HG03139 (cell line): ENCODE results near the gene NFE2L3.
A peak's percentile ranks its signal among the peaks of the same experiment; 100 is the strongest.
"Not testable (repeated sequence)": the region's sequence is repeated elsewhere in the genome, so short reads cannot be mapped to it uniquely, and the experiment has no call there.

ENCODE experiments used
- ATAC-seq: cut with Tn5 transposase; IDR thresholded peaks from one replicate; pipeline ENCODE4 v1.9.1; 2021; ENCODE audit not compliant: unreplicated experiment

Gene NFE2L3

DNA sequence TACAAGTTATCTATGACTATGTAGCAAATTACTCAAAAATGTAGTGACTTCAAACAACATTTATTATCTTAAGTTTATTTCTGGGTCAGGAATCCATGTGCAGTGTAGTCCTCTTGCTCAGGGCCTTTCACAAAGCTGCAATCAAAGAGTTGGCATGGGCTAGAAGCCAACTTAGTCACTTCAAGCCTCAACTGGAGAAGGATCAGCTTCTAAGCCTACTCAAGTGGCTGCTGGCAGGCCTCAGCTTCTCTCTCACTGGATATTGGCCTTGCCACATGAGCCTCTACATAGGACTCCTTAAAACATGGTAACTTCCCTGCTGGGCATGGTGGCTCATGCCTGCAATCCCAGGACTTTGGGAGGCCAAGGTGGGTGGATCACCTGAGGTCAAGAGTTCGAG is 5.0 kb upstream of the NFE2L3 start:
- no peak for ATAC-seq

- ATAC-seq, result not testable (repeated sequence)
Measured at GRCh38 chr7:26147646-26148306, 4.2 kb upstream of the NFE2L3 start.

GRCh38 chr7:26148307-26148700 is 3.7 kb upstream of the NFE2L3 start:
- not testable (repeated sequence) for ATAC-seq

- no peak for ATAC-seq
Measured at GRCh38 chr7:26149391-26149977, 2.5 kb upstream of the NFE2L3 start.

DNA sequence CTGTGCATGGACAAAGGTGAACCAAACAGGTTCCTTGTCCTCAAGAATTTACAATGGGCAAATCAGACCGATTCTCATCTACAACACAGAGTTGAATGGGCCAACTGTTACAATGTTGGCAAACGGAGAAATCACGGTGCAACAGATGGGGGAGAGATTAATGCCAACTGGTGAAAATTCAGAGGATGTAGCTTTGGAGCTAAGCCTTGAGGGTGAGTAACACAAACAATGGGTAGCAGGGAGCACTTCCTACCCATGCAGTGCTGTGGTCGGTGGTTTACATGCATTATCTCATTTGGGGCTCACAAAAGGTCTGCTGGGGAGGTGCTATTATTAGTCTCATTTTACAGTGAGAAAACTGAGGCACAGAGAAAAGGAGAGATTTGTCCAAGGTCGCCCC is 902 bp upstream of the NFE2L3 start:
- ATAC-seq, result no peak

- ATAC-seq, result no peak
Measured at GRCh38 chr7:26151650-26151952, 397 bp upstream of the NFE2L3 start.

DNA sequence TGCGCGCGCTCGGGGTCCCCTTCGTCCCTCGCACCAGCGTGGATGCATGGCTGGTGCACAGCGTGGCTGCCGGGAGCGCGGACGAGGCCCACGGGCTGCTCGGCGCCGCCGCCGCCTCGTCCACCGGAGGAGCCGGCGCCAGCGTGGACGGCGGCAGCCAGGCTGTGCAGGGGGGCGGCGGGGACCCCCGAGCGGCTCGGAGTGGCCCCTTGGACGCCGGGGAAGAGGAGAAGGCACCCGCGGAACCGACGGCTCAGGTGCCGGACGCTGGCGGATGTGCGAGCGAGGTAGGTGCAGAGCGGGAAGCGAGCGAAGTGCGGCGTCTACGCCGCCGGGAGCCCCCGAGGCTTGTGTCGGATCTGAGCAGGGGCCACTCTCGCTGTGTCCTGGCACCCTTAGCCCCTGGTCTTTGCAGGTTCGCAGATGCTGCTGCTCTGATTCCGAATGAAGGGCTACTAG is 813 bp downstream of the NFE2L3 start:
- peak; percentile 14 for ATAC-seq

- ATAC-seq, result no peak
Measured at GRCh38 chr7:26153241-26153822, 1.3 kb downstream of the NFE2L3 start.

DNA sequence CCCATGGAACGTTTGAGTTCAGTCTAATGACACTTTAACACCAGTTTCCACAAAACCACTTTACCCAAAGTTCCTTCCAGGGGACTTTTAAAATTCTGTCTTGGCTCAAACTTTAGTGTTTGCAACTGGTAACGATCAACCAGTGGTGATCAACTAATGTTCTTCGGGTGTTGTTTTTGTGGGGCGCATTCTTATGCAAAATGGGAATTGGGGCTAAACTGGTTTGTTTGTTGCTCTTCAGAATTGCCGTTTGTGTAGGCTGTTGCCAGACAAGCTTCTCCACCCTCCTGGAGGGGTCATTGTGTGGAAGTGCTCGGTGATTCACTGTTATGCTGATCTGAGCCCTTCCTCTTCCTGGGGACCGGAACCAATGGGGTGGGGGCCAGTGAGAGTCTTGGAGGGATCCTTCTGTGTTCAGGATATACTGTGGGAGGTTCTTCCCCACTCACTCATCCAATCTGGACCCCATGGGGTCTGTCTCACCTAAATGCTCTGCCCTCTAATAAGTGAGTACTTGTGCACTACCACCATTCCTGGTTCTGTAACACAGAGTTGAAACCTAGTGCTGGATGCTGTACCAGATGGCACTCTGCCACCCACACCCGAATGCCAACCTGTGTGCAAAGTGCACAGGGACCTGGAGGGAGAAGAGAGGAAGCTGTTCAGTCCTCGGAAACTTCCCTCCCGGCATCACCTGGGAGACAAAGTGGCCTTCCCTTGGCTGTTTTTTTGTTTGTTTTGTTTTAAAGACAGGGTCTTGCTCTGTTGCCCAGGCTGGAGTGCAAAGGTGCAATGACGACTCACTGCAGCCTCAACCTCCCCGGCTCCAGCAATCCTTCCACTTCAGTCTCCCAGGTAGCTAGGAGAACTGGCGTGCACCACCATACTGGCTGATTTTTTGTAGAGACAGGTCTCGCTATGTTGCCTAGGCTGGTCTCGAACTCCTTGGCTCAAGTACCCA is 2.1 kb downstream of the NFE2L3 start:
- no peak for ATAC-seq

DNA sequence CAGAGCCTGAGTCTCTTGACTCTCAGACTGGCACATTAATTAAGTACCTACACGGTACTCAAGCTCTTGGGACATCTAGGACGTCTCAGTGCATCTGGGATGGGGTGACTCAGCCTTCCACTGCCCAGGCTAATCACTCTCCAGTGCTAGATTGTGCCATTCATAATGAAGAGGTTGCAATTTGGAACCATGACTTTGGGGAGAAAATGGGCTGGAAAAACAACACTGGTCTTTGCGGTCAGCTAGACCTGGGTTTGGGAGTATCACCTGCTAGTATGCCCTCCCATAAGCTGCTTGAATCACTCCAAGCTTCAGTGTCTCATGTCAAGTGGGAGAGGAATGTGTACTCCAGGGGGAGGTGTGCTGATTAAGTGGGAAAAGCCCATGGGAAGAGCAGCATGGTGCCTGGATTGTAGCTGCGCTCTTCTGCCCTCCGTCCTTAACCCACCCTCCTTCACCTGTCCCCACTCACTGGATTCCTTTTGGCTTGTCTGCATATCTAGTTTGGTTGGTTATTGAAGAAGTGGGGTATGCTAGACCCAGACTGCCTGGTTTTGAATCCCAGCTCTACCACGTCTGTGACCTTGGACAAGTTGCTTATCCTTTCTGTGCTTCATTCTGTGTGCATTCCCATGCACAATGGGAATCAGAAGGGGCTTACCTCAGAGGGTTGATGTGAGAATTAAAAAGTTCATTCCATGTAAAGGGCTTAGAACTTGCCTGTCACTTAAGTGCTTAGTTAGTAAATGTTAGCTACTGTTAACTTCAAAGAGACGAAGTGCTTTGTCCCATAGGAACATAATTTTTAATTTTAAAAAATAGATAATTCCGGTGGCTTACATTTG is 3.8 kb downstream of the NFE2L3 start:
- no peak for ATAC-seq

- ATAC-seq, result no peak
Measured at GRCh38 chr7:26156451-26157420, 4.7 kb downstream of the NFE2L3 start.

DNA sequence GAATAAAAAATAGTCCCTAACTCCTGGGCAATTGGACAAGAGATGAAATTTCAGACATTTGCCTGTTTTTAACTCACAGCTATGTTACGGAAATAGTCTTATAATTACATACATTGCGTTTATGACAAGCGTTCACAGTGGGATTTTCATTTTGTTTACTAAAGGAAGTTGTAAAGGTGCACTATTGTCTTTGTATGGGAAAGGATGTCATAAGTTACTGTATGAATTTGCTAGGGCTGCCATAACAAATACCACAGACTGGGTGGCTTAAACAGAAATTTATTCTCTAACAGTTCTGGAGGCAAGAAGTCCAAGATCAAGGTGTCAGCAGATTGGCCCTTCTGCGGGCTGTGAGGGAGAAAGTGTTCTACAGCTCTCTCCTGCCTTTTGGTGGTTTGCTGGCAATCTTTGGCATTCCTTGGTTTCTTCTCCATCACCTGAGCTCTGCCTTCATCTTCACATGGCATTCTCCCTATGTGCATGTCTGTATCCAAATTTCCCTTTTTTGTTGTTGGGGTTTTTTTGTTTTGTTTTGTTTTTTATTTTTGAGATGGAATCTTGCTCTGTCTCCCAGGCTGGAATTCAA is 5.6 kb downstream of the NFE2L3 start:
- no peak for ATAC-seq

GRCh38 chr7:26159243-26159642 is 7.2 kb downstream of the NFE2L3 start:
- no peak for ATAC-seq

- no peak for ATAC-seq
Measured at GRCh38 chr7:26160896-26161295, 8.9 kb downstream of the NFE2L3 start.

DNA sequence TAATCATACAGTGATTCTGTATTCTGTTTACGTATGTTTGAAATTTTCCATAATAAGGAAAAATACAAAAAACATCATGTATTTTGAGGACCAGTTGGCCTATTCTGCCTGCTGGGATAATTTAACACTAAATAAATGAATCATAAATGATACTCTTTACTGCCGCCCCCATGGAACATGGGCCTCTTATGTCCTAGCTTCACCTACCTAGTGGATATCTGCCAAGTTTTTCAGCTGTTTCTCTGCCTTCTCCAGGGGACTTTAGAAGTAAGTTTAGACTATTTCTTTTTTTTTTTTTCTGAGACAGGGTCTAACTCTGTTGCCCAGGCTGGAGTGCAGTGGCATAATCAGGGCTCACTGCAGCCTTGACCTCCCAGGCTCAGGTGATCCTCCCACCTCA is 10.4 kb downstream of the NFE2L3 start:
- no peak for ATAC-seq

GRCh38 chr7:26163804-26164203 is 11.8 kb downstream of the NFE2L3 start:
- not testable (repeated sequence) for ATAC-seq

GRCh38 chr7:26165950-26166683 is 14.1 kb downstream of the NFE2L3 start:
- ATAC-seq, result no peak

- no peak for ATAC-seq
Measured at GRCh38 chr7:26166684-26167266, 14.8 kb downstream of the NFE2L3 start.
